Transverse colon (tissue), 4 donors: ENCODE measurements around the gene ANKS1A. TPM values are rescaled to one million over a fixed set of nuclear protein-coding genes. Genes with fewer than 3 reads are reported as not detected.

ENCODE experiments used
- DNase-seq: peaks from one replicate; pipeline ENCODE4 v3.0.0-alpha.2; 2019
- H3K27ac ChIP-seq, 4 donors: fragments of 200-600 bp; sonication (generic); 2 replicates each; pipeline ENCODE4 v1.5.1; 2016 to 2018; ENCODE audit warnings: inconsistent platforms in 4 of 4
- H3K27me3 ChIP-seq: fragments of 200-600 bp; sonication (generic); 2 replicates; pipeline ENCODE4 v1.5.1; 2017; ENCODE audit warnings: inconsistent platforms
- H3K36me3 ChIP-seq, 4 donors: fragments of 200-600 bp; sonication (generic); 2 replicates each; pipeline ENCODE4 v1.5.1; 2017 to 2019; ENCODE audit warnings: inconsistent platforms in 4 of 4
- H3K4me1 ChIP-seq, 4 donors: fragments of 200-600 bp; sonication (generic); 2 replicates each; pipeline ENCODE4 v1.5.1; 2017 to 2020; ENCODE audit warnings: inconsistent platforms in 4 of 4
- H3K4me3 ChIP-seq, 4 donors: fragments of 200-600 bp; sonication (generic); 1 replicate in 1 of 4; 2 replicates in 3 of 4; pipeline versions ENCODE4 v1.5.1 to v1.6.1; 2017 to 2019; ENCODE audit warnings: inconsistent platforms in 4 of 4
- H3K9me3 ChIP-seq, 2 donors: fragments of 200-600 bp; sonication (generic); 2 replicates each; pipeline ENCODE4 v1.5.1; 2017 to 2019; ENCODE audit warnings: inconsistent platforms in 2 of 2
- EP300 ChIP-seq: sonication (generic); formaldehyde crosslinking; IDR thresholded peaks from one replicate; pipeline ENCODE4 v1.6.1; 2017; ENCODE audit warnings: antibody characterized with exemption, low read depth
- POLR2A ChIP-seq: fragments of 450-650 bp; IDR thresholded peaks from one replicate; pipeline ENCODE4 v1.6.1; 2016; ENCODE audit warnings: antibody characterized with exemption, mild to moderate bottlenecking, moderate library complexity
- POLR2AphosphoS5 ChIP-seq, 3 donors: sonication (generic); formaldehyde crosslinking; IDR thresholded peaks; one replicate each; pipeline ENCODE4 v1.6.1; 2016; ENCODE audit warnings: antibody characterized with exemption in 3 of 3
- WGBS, 2 donors: methylation state at CpG; one replicate each; pipeline ENCODE4 v1.1.5; 2018; ENCODE audit warnings: low coverage in 1 of 2; 5-methylcytosine and 5-hydroxymethylcytosine counted together
- in situ Hi-C, 4 donors: fragments of 200-750 bp; cut with MboI; loops; one replicate each; pipeline versions ENCODE4 v1.15.0 to v1.15.1; 2017; ENCODE audit warnings: low sequenced_read_pairs in 3 of 4, low pct_ligation_motif_present in 1 of 4, low pct_unique_long_range_greater_than_20kb in 1 of 4
- intact Hi-C: fragments of 100-400 bp; cut with DNase I; formaldehyde crosslinking; loops from one replicate; pipeline ENCODE4 v1.15.1; 2023; ENCODE audit warnings: low total_unique reads
- total RNA-seq, 4 donors: library from RNA; depleted of rRNA; stranded (reverse); fragments of >200 nt; gene quantifications; one replicate each; pipeline ENCODE4 v1.1.0, GENCODE V29; 2016
- TF ChIP-seq, protein P1 (sequence below), 5 experiments: fragments of 200-600 bp in 3 of 5; fragments of 450-650 bp in 2 of 5; sonication (generic) in 3 of 5; IDR thresholded peaks; 1 replicate in 2 of 5; 2 replicates in 3 of 5; pipeline ENCODE4 v1.5.1; 2016 to 2017; ENCODE audit warnings: antibody characterized with exemption in 5 of 5, inconsistent platforms in 3 of 5, mild to moderate bottlenecking in 2 of 5, moderate library complexity in 1 of 5

Gene ANKS1A
- total RNA-seq, 4 donors from 2014 or later = 37.5 to 44.0 (median 38.9) TPM

DNA sequence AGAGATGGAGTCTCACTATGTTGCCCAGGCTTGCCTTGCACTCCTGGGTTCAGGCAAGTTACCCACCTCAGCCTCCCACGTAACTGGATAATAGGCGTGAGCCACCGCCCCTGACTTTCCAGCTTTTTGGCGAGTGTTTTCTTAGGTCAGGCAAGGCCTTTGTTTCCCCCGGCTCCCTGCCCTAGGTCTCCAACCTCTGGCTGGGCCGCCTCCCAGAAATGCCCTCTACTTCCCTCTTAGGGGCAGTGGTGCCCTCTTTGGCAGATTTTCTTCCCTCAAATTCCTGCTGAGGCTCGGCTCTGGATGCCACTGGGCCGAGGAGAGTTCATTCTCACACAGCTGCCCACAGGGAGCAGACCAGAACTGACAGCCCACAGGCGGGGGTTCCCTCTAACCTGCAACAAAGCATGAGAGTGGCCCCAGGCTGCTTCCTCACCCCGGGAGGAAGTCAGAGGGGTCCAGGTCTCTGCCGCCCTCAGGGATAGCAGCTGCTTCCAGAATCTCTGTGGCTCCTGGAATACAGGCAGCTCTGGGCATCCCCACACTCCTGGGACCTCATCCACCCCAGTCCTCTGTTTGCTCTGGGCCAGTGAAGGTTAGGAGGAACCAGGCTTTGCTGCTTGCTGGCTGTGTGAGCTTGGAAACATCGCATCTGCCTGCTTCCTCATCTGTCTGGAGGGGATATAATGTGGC, 195.6 kb downstream of the ANKS1A start:
- Histone ChIP-seq H3K36me3 (peaks cover 0 to 44% (median 19%) of the 10 kb centered on the region in 4 donors), H3K4me1 (peaks cover 0 to 11% (median under 1%) of the 10 kb centered on the region in 4 donors), H3K27me3 (no peaks in the 10 kb centered on the region), H3K27ac (peak overlapping the region in 2 of 4 donors; percentile 20 to 36), H3K9me3 (no peaks in the 10 kb centered on the region), H3K4me3 (no peak overlapping the region)
- WGBS, 2 donors = 93 to 100% methylated on average over 4 to 12 of the region's 12 CpGs
- no peak for DNase-seq
- in situ Hi-C loops = no loop called here
- TF ChIP-seq, protein P1, sequence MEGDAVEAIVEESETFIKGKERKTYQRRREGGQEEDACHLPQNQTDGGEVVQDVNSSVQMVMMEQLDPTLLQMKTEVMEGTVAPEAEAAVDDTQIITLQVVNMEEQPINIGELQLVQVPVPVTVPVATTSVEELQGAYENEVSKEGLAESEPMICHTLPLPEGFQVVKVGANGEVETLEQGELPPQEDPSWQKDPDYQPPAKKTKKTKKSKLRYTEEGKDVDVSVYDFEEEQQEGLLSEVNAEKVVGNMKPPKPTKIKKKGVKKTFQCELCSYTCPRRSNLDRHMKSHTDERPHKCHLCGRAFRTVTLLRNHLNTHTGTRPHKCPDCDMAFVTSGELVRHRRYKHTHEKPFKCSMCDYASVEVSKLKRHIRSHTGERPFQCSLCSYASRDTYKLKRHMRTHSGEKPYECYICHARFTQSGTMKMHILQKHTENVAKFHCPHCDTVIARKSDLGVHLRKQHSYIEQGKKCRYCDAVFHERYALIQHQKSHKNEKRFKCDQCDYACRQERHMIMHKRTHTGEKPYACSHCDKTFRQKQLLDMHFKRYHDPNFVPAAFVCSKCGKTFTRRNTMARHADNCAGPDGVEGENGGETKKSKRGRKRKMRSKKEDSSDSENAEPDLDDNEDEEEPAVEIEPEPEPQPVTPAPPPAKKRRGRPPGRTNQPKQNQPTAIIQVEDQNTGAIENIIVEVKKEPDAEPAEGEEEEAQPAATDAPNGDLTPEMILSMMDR (IDR thresholded peaks at IDR 0.05) = no peak
- TF ChIP-seq POLR2A = no peak
- TF ChIP-seq POLR2AphosphoS5 (IDR thresholded peaks at IDR 0.05) = no peak
- TF ChIP-seq EP300 = no peak
- intact Hi-C loops = loop anchor here (10.0 kb wide), 1 partner anchor 70 kb away; no protein-coding TSS in a partner anchor

DNA sequence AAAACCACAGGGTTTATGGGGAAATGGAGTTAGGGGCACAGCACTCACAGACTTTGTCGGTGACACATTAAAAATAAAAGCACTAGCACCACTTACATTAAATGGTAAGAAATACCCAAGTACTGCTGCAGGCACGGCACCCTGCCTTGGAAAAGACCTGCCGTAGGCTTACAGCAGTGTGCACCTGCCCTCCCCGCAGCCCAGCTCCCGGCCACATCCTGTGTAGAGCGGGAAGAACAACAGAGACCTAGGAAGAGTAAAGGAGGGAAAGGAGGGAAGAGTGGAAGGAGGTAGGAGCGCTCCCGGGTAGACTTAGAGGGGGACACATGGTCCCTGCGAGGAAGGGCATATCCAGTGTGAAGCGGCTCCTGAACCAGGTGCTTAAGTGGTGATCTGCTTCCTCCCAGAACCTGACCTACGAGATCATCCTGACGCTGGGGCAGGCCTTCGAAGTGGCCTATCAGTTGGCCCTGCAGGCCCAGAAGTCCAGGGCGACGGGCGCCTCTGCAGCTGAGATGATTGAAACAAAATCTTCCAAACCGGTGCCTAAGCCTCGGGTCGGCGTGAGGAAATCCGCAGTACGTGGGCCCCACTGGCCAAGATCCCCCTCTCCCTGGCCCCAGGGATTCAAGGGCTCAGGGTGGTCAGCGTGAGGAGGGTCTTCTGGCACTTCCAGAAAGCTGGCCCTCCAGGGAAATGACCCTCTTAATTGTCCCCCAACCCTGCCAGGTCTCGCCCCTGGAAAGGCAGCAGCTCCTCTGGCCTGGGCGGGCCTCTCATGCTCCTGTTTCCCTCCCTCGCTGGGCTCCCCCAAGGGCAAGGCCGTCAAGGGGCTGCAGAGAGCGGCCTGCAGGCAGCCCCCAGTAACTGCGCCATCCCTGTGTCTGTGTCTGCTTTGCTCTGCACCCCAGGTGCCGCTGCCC, 196.6 kb downstream of the ANKS1A start:
- intact Hi-C loops (loop anchor here (10.0 kb wide), 1 partner anchor 71 kb away; no protein-coding TSS in a partner anchor), in situ Hi-C loops (no loop called here)
- Histone ChIP-seq H3K4me3 (no peak overlapping the region), H3K9me3 (no peaks in the 10 kb centered on the region), H3K36me3 (peaks cover 0 to 40% (median 14%) of the 10 kb centered on the region in 4 donors), H3K27ac (no peak overlapping the region), H3K4me1 (peaks cover 0 to 16% (median 6%) of the 10 kb centered on the region in 4 donors), H3K27me3 (no peaks in the 10 kb centered on the region)
- WGBS, 2 donors = 80 to 92% methylated on average over 1 to 27 of the region's 30 CpGs
- DNase-seq = no peak
- TF ChIP-seq POLR2A (no peak), EP300 (no peak), POLR2AphosphoS5 (IDR thresholded peaks at IDR 0.05) (no peak)
- TF ChIP-seq, protein P1 (IDR thresholded peaks at IDR 0.05) = no peak

DNA sequence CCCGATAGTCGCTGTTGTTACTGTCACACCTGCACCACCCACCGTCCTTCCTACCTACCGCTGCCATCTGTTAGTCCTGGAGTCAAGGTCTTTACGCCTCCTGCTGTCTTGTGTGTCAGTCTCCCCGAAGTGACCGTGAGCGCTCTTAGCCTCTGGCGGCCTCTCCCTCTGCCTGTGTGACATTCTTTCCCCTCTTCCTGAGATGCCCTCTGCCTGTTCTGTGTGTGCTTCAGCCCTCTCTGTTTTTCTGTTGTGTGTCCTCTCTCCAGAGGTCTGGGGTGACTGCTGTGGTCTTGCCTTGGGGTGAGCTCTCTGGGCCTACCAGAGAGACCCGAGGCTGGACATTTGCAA, 197.2 kb downstream of the ANKS1A start:
- Histone ChIP-seq H3K36me3 (peaks cover 0 to 40% (median 11%) of the 10 kb centered on the region in 4 donors), H3K9me3 (no peaks in the 10 kb centered on the region), H3K27ac (no peak overlapping the region), H3K27me3 (no peaks in the 10 kb centered on the region), H3K4me3 (no peak overlapping the region), H3K4me1 (peaks cover 0 to 16% (median 7%) of the 10 kb centered on the region in 4 donors)
- 95% methylated on average over 10 of the region's 10 CpGs; no CpG with 5 or more reads in 1 of the 2 donors for WGBS, 2 donors
- intact Hi-C loops (loop anchor here (10.0 kb wide), 1 partner anchor 71 kb away; no protein-coding TSS in a partner anchor), in situ Hi-C loops (no loop called here)
- TF ChIP-seq POLR2A = no peak
- TF ChIP-seq, protein P1 (IDR thresholded peaks at IDR 0.05) = no peak
- no peak for TF ChIP-seq EP300
- TF ChIP-seq POLR2AphosphoS5 (IDR thresholded peaks at IDR 0.05) = no peak
- DNase-seq = no peak
